SK-N-SH treated with all-trans-retinoic acid at 6 μM for 48 hours (cell line): ENCODE results near the gene INSYN1.

ENCODE experiments used
- ARNTL ChIP-seq: fragments of 450-650 bp; formaldehyde crosslinking; IDR thresholded peaks from 2 replicates; pipeline ENCODE4 v1.5.0; 2020; ENCODE audit warnings: low read depth, mild to moderate bottlenecking, moderate library complexity, borderline replicate concordance
- CREB5 ChIP-seq: fragments of 250-450 bp; sonication (Bioruptor Pico); IDR thresholded peaks from 2 replicates; pipeline ENCODE4 v1.5.1; 2020; ENCODE audit warnings: low read depth, mild to moderate bottlenecking, moderate library complexity
- CSRNP3 ChIP-seq: fragments of 250-450 bp; sonication (Bioruptor Pico); IDR thresholded peaks from 2 replicates; pipeline ENCODE4 v1.5.1; 2021; ENCODE audit warnings: mild to moderate bottlenecking, moderate library complexity
- ISL1 ChIP-seq: fragments of 250-450 bp; sonication (Bioruptor Pico); IDR thresholded peaks from 2 replicates; pipeline ENCODE4 v2.1.2; 2022; ENCODE audit warnings: mild to moderate bottlenecking, moderate library complexity
- OSR1 ChIP-seq: fragments of 250-450 bp; sonication (Bioruptor Pico); IDR thresholded peaks from 2 replicates; pipeline ENCODE4 v1.8.0; 2022; ENCODE audit warnings: moderate library complexity, mild to moderate bottlenecking, inconsistent platforms
- PATZ1 ChIP-seq: fragments of 250-450 bp; sonication (Bioruptor Pico); IDR thresholded peaks from 2 replicates; pipeline ENCODE4 v1.8.0; 2020; ENCODE audit warnings: mild to moderate bottlenecking, moderate library complexity, borderline replicate concordance
- PPARA ChIP-seq: fragments of 250-450 bp; sonication (Bioruptor Pico); IDR thresholded peaks from 2 replicates; pipeline ENCODE4 v1.5.0; 2020; ENCODE audit warnings: mild to moderate bottlenecking, borderline replicate concordance
- RARB ChIP-seq: fragments of 250-450 bp; sonication (Bioruptor Pico); IDR thresholded peaks from 2 replicates; pipeline ENCODE4 v1.8.0; 2021; ENCODE audit warnings: mild to moderate bottlenecking, moderate library complexity
- TOX ChIP-seq: fragments of 250-450 bp; sonication (Bioruptor Pico); IDR thresholded peaks from 2 replicates; pipeline ENCODE4 v1.8.0; 2021; ENCODE audit warnings: mild to moderate bottlenecking, moderate library complexity, borderline replicate concordance
- ZFP3 ChIP-seq: fragments of 250-450 bp; sonication (Bioruptor Pico); IDR thresholded peaks from 2 replicates; pipeline ENCODE4 v1.5.0; 2020; ENCODE audit warnings: mild to moderate bottlenecking, moderate library complexity
- ZFP30 ChIP-seq: fragments of 450-650 bp; formaldehyde crosslinking; IDR thresholded peaks from 2 replicates; pipeline ENCODE4 v1.5.0; 2022; ENCODE audit warnings: mild to moderate bottlenecking, moderate library complexity
- ZNF565 ChIP-seq: fragments of 450-650 bp; formaldehyde crosslinking; conservative IDR thresholded peaks from 2 replicates; pipeline ENCODE4 v1.5.0; 2020; ENCODE audit warnings: low read depth, mild to moderate bottlenecking, moderate library complexity
- ZNF70 ChIP-seq: fragments of 450-650 bp; formaldehyde crosslinking; IDR thresholded peaks from 2 replicates; pipeline ENCODE4 v1.5.0; 2020; ENCODE audit warnings: mild to moderate bottlenecking, moderate library complexity
- ZNF8 ChIP-seq: fragments of 450-650 bp; formaldehyde crosslinking; IDR thresholded peaks from 2 replicates; pipeline ENCODE4 v1.5.0; 2020; ENCODE audit warnings: mild to moderate bottlenecking, moderate library complexity

GRCh38 chr15:73751899-73752805 lies 999 bp downstream of the INSYN1 start:
- TF ChIP-seq ZFP3 (no peak), ARNTL (no peak), OSR1 (CRISPR knock-in tag) (no peak), TOX (CRISPR knock-in tag) (no peak), RARB (no peak), PPARA (CRISPR knock-in tag) (no peak), PATZ1 (CRISPR knock-in tag) (no peak), CREB5 (CRISPR knock-in tag) (no peak), CSRNP3 (CRISPR knock-in tag) (no peak), ZNF8 (CRISPR knock-in tag) (no peak), ZFP30 (no peak), ZNF565 (no peak), ISL1 (no peak), ZNF70 (CRISPR knock-in tag) (no peak)
